ENCODE data around the gene LRRFIP1.
"Not testable (repeated sequence)": the region's sequence is repeated elsewhere in the genome, so short reads cannot be mapped to it uniquely, and the experiment has no call there.

LRRFIP1 gene

GRCh38 chr2:237732070-237732469 lies 104.7 kb downstream of the LRRFIP1 start:
- no peak for DNase-seq

- no peak for DNase-seq
These were observed 105.5 kb downstream of the LRRFIP1 start for GRCh38 chr2:237732790-237733381.

- DNase-seq, result no peak
These were observed 106.4 kb downstream of the LRRFIP1 start for GRCh38 chr2:237733677-237734300.

- no peak for DNase-seq
These were observed 107.7 kb downstream of the LRRFIP1 start for GRCh38 chr2:237734905-237735623.

- no peak for DNase-seq
These were observed 108.4 kb downstream of the LRRFIP1 start for GRCh38 chr2:237735798-237736197.

GRCh38 chr2:237736783-237737182 lies 109.4 kb downstream of the LRRFIP1 start:
- DNase-seq, result no peak

- no peak for DNase-seq
These were observed 109.9 kb downstream of the LRRFIP1 start for GRCh38 chr2:237737196-237737865.

GRCh38 chr2:237738255-237738654 lies 110.9 kb downstream of the LRRFIP1 start:
- DNase-seq, result no peak

- DNase-seq, result no peak
These were observed 111.7 kb downstream of the LRRFIP1 start for GRCh38 chr2:237739101-237739500.

- DNase-seq, result no peak
These were observed 114.8 kb downstream of the LRRFIP1 start for GRCh38 chr2:237742191-237742590.

GRCh38 chr2:237742614-237743013 lies 115.2 kb downstream of the LRRFIP1 start:
- no peak for DNase-seq

GRCh38 chr2:237743024-237743423 lies 115.6 kb downstream of the LRRFIP1 start:
- no peak for DNase-seq

- DNase-seq, result no peak
These were observed 116.3 kb downstream of the LRRFIP1 start for GRCh38 chr2:237743561-237744269.

- no peak for DNase-seq
These were observed 116.9 kb downstream of the LRRFIP1 start for GRCh38 chr2:237744270-237744612.

GRCh38 chr2:237744613-237745249 lies 117.3 kb downstream of the LRRFIP1 start:
- DNase-seq, result peak; percentile 89

- DNase-seq, result no peak
These were observed 117.8 kb downstream of the LRRFIP1 start for GRCh38 chr2:237745250-237745613.

GRCh38 chr2:237746302-237747080 lies 119.1 kb downstream of the LRRFIP1 start:
- DNase-seq, result no peak

GRCh38 chr2:237747189-237747588 lies 119.8 kb downstream of the LRRFIP1 start:
- no peak for DNase-seq

- DNase-seq, result no peak
These were observed 121.6 kb downstream of the LRRFIP1 start for GRCh38 chr2:237749002-237749401.

GRCh38 chr2:237749961-237750360 lies 122.6 kb downstream of the LRRFIP1 start:
- no peak for DNase-seq

GRCh38 chr2:237750441-237750840 lies 123.1 kb downstream of the LRRFIP1 start:
- not testable (repeated sequence) for DNase-seq

GRCh38 chr2:237752761-237753165 lies 125.4 kb downstream of the LRRFIP1 start:
- peak; percentile 56 for DNase-seq

Measured in stimulated activated CD8-positive, alpha-beta memory T cell treated with anti-CD3 and anti-CD28 coated beads, Interleukin-4, amount 100 ng/mL, for 48 hours (primary cell).